Measurements from ENCODE around the gene GSG1L.

Gene GSG1L

DNA sequence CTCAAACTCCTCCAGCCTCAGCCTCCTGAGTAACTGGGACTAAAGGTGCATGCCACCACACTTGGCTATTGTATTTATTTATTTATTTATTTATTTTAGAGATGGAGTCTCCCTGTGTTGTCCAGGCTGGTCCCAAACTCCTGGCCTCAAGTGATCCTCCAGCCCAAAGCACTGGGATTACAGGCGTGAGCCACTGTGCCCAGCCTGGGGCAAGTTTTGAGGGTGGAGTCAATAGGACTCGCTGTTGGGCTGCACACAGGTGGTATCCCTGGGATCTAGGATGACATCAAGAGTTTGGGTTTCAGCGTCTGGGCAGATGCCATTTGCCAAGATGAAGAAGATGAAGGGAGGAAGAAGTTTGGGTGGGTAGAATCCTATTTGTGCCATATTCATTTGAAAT lies 213.9 kb downstream of the GSG1L start:
- DNase-seq (ENCODE audit: low read depth), result no peak

DNA sequence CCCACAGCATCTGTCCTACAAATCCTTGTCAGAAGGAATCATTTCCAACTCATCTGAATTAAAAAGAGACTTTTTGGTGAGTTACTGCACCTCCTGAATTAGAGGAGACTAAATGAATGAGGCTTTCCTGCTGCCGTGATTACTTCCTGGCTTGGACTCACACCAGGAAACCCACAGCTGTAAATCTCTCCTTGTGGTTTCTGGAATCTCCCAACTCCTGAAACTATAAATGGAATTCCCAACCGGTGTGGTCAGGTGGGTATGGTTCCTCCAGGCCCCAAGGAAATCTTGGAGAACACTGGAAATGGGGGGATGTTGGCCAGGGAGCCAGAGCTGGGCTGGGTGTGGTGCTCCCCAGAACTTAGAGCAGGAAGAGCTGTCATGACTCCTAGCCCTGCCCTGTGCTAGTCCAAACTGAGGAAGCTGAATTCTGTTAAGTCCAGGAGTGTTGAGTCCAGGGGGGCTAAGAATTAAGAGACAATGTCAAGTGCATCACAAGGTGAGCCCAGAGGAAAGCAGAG lies 216.4 kb downstream of the GSG1L start:
- no peak for DNase-seq (ENCODE audit: low read depth)

DNA sequence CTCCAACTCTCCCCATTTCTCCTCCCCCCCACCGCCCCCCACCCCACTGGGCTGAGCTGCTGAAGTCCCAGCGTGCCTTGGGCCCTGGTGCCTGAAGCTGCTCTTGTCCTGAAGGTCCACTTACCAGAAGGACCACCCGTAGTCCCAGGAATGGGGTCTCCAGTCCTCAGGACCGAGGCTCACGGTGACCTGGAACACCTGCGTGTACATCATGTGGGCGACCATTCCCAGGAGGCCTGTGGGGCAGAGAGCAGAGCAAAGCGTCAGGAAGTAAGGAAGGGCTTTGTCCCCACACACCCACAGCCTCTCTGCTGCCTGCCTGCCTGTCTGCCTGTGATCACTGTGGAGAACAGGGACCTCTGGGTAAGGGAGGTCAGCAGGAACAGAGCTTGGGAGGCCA lies 218.7 kb downstream of the GSG1L start:
- no peak for DNase-seq (ENCODE audit: low read depth)

DNA sequence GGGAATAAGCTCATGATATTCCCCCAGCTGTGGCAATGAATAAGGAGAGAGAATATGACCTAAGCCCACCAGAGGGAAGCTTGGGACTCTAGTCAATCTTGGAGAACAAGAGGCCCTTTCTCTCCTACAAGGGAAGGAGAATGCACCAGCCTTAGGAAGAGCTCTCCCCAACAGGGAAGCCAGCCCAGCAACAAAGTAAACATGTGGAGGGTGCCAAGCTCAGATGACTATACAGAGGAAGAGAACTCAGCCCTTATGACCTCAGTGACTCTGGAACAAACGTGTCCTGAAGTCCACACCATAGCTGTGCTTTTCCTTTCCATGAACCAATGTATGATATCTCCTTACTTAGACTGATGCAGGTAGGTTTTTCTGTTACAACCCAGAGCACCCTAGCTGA lies 219.7 kb downstream of the GSG1L start:
- no peak for DNase-seq (ENCODE audit: low read depth)

DNA sequence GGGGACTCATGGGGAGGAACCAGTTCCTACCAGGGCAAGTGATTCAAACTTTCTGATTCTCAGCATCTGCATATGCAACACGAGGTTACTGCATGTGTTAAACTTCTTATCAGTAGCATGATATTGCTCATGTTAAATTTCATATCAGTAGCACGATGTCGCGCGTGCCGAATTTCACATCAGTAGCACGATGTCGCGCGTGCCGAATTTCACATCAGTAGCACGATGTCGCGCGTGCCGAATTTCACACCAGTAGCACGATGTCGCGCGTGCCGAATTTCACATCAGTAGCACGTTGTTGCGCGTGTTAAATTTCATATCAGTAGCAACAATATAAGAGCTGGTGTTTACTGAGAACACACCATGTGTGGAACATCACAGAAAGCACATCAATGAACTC lies 221.6 kb downstream of the GSG1L start:
- no peak for DNase-seq (ENCODE audit: low read depth)

DNA sequence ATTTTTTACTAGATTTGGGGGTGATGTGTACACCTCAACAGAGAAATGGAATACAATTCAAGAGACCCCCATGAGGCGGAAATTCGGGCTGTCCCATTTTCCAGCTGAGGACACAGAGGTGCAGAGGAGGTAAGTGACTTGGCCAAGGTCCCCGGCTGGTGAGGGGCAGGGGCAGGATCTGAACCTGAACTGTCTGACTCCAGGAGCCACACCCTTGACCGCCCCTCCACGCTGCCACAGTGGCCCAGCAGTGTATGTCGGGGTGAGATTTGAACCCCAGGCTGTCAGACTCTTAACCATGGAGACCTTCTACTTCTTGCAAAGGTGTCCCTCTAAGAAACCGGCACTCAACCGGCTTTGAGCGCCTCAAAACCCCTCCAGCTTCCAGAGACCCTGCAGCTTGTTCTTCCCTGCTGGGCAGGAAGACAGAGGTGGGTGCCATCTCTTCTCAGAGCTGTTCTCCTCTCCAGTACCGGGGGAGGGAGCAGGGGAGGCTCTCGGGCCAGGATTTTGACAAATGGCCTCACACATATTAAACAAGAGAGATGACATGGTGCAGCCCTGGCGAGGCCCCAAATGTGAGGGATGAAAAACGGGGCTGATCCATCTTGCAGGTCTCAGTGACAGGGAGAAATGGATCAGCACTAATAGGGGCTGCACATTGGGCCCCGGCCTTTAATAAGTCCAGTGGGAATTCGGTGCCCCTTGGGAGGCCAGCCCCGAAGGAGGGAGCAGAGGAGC lies 222.3 kb downstream of the GSG1L start:
- no peak for DNase-seq (ENCODE audit: low read depth)

DNA sequence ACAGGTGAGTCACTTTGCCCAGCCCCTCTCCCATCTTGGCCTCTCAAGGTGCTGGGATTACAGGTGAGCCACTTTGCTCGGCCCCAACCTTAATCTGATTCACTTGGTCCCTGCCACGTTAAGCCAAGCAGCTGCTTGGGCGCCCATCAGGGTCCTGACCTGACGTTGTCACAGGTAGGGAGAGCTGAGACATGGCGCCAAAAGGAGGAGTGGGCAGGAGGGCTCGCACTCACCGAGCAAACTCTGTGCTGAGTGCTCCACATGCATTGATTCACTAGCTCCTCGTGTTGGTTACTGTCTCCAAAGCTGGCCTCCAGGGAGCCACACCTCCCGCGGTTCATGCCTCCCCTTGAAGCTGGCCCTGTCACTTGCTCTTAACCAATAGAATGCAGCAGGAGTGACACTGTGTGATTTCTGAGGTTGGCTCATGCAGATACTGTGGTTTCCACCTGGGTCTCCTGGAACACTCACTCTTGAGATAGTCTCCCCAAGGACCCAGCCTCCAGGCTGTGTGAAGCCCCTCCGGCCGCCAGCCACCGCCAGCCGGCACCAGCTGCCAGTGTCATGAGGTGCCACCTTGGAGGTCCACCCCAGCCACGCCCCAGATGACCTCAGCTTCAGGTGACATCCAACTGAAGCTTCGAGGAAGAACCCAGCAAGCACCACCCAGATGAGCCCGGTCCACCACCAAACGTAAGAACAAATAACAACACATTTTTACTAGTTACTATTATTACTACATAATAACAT lies 223.0 kb downstream of the GSG1L start:
- no peak for DNase-seq (ENCODE audit: low read depth)

DNA sequence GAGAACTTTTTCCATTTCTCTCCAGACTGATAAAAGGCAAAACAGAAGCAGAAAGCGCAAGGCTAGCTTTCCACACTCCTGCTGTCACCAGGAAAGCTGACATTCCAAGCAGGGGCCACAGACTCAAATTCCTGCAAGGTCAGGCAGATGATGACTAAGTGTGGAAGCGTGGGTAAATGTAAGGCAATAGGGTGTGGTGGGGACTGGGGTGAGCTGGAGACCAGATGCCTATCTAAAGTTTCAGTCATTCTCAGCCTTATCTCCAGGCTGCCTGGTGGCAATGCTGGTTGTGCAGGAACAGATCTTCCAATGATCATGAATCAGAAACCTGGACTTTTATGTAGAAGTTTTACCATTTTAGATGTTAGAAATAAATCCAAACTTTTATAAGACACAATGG lies 224.1 kb downstream of the GSG1L start:
- DNase-seq (ENCODE audit: low read depth), result no peak

DNA sequence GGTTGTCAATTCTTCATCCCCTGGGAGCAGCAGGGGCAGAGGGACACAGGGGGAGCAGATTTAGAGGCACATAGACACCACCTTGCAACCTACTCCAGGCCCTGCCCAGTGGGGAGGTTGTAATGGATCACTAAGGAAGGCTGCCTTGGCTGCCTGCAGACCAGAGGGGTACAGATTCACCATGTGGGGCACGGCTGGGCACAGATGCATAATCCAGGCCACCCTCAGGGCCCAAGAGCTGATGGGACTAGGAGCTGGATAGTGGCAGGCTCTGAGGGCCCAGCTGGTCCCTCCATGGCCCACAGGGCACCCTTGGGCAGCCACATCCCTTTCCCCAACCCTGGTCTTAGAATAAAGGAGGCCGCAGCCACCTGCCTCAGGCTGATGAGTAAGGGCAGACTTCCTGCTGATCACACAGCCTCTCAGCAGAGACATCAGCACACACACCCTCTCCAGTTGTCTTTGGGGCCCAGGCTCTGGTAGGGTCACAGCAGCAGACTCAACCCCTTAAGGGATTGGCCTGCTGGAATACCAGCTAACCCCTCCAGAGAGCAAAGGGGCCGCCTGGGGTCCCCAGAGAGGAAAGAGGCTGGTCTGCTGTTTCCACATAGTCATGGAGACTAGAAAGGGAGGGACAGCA lies 224.9 kb downstream of the GSG1L start:
- DNase-seq (ENCODE audit: low read depth), result no peak

DNA sequence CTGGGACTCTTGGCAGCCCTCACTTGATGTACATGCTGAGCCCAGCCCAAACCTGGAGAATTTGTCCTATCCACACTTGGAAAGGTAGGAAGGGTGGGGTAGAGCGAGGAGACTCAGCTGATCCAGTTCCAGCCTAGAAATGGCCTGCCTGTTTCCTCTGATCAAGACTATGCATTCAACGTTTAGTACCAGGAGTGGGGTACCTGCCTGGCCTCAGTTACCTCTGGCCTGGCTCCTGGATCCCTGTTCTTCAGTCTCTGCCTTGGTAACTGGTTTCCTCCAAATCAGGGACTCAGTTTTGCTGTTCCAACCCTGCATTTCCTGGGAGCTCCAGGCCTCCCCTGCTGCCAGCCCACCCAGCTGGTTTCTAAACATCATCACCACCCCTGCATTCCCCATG lies 233.5 kb downstream of the GSG1L start:
- DNase-seq (ENCODE audit: low read depth), result no peak

DNA sequence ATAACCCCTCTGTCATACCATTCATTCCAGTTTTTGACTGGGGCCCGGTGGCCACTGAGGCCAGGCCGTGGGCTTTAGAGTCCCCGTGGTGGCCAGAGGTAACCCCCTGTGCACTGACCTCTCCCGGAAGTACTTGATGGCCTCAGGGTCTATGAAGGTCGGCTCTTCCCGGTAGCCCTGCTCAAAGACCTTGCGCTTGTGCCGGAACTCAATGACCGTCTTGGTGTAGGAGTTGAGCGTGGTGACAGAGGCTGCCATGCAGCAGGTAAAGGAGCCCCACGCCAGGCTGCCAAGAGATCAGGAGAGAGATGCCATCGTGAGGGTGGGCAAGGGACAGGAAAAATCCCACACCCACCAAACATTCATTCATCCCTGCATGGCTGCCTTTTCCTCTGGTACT lies 234.8 kb downstream of the GSG1L start:
- no peak for DNase-seq (ENCODE audit: low read depth)

DNA sequence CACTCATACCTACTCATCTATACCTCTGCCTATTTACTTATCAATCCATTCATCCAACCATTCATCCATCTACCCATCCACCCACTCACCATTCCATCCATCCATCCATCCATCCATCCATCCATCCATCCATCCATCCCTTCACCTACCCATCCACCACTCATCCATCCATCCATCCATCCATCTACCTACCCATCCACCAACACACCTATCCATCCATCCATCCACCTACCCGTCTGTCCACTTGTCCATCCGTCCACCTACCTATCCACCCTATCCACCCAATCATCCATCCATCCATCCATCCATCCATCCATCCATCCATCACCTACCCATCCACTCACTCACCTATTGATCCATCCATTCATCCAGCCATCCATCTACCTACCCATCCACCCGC lies 235.7 kb downstream of the GSG1L start:
- DNase-seq (ENCODE audit: low read depth), result no peak

DNA sequence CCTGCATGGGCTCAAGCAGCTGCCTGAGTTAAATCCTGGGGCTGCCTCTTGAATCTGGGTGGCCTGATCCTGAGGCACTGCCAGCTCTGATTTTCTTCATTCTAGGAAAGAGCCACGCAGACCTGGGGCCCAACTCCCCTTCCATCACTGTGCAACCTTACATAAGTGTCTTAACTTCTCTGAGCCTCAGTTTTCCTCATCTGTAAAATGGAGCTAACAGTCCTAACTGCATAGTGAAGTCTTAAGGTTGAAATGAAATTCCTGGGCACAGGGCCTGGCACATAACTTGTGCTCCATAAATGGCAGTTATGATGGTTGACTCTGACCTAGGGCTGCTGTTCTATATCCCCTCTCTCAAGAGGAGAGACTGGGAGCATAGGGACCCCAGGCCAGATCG lies 236.6 kb downstream of the GSG1L start:
- no peak for DNase-seq (ENCODE audit: low read depth)

DNA sequence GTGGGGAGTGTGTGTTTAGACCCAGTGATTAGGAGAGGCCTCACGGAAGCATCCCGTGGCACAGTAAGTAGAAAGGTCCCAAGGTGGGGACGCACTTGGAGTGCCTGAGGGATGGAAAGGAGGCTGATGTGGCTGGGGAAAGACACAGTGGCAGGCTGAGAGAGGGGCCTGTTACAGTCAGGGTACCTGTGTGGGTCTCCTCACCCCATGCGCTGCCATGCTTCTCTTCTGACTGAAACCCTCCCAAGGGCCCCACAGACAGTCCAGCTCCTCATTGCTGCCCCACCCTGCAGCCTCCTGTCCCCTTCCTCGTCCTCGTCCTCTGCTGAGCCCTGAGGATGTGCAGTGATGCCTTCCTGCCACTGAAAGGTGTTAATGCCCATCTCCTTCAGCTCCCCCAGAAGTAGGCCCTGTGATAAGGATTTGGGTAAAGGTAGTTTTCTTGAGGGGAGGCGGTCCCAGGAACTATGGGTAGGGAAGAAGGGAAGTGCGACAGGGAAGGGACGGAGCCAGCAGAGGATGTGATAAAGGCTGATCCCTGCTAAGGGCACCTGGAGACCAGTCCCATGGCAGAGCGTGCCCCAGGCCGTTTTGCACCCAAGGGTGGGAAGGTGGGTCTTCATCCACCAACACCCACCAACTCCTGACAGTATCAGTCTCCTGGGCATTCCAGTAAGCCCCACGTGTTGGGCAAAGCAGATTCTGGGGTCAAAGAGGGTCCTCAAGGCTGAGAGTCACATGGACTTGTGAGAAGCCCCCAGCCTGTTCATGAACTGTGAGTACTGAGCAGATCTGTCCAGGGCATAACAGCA lies 237.2 kb downstream of the GSG1L start:
- no peak for DNase-seq (ENCODE audit: low read depth)

DNA sequence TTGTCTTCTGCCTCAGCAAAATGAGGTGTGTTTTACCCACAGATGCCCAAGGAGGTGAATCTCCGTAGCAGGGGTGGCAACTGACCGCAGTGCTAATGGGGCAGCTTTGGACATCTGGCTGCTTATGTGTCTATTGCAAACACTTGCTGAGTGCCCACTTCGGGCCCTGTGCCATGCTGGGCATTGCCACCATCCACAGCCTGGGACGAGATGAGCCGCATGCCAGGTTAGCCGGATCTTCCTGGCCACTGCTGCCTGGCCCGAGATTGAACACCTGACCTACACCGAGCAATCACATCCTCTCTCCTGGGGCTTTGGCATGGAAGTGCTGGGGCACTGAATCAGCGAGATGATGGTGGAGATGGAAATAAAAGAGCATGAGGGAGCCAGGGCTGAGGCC lies 238.7 kb downstream of the GSG1L start:
- DNase-seq (ENCODE audit: low read depth), result no peak

DNA sequence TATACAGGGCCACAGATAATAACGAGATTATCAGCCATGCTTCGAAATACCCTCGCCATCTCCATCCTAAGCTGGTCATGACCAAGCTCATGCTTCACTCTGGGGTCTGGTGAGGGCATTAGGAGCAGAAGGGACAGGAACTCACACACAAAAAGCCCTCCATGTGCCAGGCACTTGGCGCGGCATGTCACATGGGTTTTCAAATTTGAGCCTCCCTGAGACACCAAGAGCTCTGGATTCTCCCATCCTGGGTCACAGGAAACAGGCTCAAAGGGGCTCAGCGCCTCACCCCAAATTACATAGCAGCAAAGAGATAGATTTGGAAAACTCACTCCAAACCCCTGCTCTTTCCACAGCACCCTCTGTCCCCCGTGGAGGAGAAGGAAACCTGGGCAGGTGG lies 239.5 kb downstream of the GSG1L start:
- no peak for DNase-seq (ENCODE audit: low read depth)

DNA sequence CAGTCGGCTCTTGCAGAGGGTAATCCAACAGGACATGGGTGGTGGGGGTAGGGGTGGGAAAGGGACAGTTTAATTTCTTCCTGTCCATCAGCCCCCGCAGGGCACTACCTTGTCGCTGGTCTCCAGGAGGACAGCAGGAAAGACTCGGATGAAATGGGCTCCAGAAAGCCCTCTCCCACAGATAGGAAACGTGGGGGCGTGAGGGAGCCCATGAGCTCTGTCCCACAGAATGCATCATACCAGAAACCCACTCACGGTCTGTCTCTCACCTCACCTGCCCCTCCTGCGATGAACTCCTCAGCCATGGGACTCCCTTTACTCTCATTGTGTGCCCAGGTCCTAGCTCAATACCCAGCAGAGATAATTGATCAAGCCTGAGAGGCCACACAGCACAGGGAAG lies 240.1 kb downstream of the GSG1L start:
- no peak for DNase-seq (ENCODE audit: low read depth)

DNA sequence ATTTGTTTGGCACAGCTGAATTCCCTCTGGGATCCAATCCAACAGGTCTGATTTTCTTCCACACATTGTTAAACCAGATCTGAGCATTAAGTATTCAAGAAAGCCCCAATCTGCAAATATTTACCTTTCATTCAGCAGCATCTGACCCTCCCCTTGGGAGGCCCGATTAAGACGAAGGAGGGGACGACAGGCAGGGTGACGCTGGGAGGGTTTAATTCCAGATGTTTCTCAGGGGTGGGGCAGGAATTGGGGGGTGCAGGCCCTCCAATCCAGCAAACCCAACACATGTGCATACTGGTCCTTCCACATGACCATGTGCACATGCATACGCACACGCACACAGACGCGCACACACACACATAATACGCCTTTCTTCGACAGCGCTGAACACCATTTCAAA lies 240.5 kb downstream of the GSG1L start:
- DNase-seq (ENCODE audit: low read depth), result no peak

DNA sequence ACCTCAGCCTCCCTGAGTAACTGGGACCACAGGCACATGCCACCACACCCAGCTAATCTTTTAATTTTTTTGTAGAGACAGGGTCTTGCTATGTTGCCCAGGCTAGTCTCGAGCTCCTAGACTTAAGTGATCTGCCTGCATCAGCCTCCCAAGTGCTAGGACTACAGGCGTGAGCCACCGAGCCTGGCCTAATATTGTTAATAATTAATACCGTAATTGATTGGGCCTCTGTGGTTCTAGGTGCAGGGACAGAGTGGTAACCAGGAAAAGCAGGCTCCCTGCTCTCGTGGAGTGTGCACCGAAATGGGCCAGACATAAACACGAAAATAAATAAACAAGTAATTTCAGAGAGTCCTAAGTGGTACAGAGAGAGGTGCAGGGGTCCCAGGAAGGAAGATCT lies 241.0 kb downstream of the GSG1L start:
- no peak for DNase-seq (ENCODE audit: low read depth)

DNA sequence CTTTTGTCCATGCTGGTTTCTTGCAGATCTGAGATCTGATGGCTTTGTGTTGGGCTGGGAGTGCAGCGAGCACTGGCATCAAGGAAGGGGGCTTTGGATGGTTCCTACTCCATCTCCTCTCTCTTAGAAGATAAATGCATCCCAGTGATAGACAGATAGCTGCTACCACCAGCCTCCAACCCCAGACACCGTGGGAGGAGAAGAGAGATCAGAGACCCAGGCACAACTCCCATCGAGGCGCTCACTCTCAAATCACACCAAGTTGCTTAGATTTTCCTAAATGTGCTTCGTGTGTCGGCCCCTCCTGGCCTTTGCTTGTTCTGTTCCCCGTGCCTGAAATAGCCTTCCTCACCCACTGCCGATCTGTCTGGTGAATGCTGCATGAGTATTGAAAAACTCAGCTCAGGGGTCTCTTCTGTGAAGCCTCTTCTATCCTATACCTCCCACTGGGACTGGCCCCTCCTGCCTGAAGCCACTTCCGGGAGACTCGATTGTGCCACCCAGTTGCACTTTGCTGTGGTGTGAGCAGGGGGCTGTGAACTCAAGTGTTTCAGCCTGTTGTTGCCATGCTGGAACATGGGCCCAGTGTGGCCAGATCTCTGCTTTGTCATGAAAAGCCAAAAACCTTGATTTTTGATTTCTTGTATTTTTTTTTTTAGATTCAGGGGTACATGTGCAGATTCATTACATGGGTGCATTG lies 242.7 kb downstream of the GSG1L start:
- no peak for DNase-seq (ENCODE audit: low read depth)

DNA sequence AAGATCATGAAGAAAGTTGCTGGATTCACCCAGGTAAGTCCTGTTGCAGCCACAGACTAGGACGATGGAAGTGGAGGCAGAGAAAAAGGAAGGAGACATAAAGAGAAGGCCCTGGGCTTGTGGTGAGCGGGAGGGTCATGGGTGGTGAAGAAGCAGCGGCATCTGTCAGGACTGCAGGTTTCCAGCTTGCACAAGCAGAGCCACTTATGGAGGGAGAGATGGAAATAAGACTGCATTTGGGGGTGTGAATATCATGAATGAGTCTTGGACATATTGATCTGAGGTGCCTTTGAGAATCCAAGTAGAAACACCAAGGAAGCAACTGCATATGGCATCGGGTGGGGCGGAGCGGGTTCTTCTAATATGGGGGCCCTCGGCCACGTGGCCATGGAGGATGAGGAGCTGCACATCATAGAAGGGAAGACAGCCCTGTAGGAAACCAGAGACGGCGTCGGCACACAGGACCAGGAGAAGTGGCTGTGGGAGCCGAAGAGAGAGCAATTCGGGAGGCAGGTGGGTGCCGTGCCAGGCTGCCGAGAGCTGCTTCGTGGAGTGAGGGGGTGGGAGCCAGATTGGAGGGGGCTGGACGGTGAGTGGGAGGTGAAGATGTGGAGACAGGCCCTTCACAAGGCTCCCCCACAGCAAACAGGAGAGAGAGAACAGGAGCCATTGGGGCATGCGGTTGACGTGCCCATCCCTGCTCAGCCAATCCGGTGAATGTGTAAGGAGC lies 243.5 kb downstream of the GSG1L start:
- DNase-seq (ENCODE audit: low read depth), result no peak

Measured in stimulated activated CD8-positive, alpha-beta memory T cell treated with anti-CD3 and anti-CD28 coated beads, Interleukin-12 subunit alpha, Interleukin-12 subunit beta, amount 100 ng/mL, for 4 hours (primary cell).